ENCODE results near the gene TAP1.

GRCh38 chr6:32832535-32832934 lies 21.0 kb downstream of the TAP1 start:
- no peak for TF ChIP-seq CTCF (tag by site-specific recombination; IDR thresholded peaks at IDR 0.05)
- TF ChIP-seq ELK4 (IDR thresholded peaks at IDR 0.05; ENCODE audit: borderline replicate concordance, low read depth, low read length) = no peak
- no peak for TF ChIP-seq ZNF184 (tag by site-specific recombination; IDR thresholded peaks at IDR 0.05)
- no peak for TF ChIP-seq ZNF449 (tag by site-specific recombination; IDR thresholded peaks at IDR 0.05)
- no peak for TF ChIP-seq ZXDB (tag by site-specific recombination; IDR thresholded peaks at IDR 0.05)
- TF ChIP-seq ZNF513 (tag by site-specific recombination; IDR thresholded peaks at IDR 0.05) = no peak
- TF ChIP-seq ZBTB26 (tag by site-specific recombination; optimal IDR thresholded peaks at IDR 0.05) = no peak
- no peak for TF ChIP-seq PBX3 (CRISPR knock-in tag; IDR thresholded peaks at IDR 0.05)
- TF ChIP-seq ZEB2 (tag by site-specific recombination; IDR thresholded peaks at IDR 0.05) = no peak
